CD8-positive, alpha-beta memory T cell (primary cell): Measurements from ENCODE around the gene PGBD1. TPM values are rescaled to one million over a fixed set of nuclear protein-coding genes. Genes with fewer than 3 reads are reported as not detected.

ENCODE experiments used
- CTCF ChIA-PET: fragments of 350-600 bp; sonication (Branson Sonifier 250); formaldehyde crosslinking; loops from one replicate; lab custom pipeline; 2021; ENCODE audit warnings: antibody characterized with exemption; lab: Charles Lee
- POLR2A ChIA-PET: fragments of 350-600 bp; sonication (Branson Sonifier 250); formaldehyde crosslinking; loops from one replicate; lab custom pipeline; 2021; ENCODE audit warnings: antibody characterized with exemption; lab: Charles Lee
- DNase-seq, 5 donors: peaks; one replicate each; pipeline versions ENCODE4 v3.0.0 to v3.0.0-alpha.2; 2020 to 2022; ENCODE audit warnings: mixed read lengths in 1 of 5
- H3K27ac ChIP-seq: one replicate; pipeline ENCODE4 v1.7.0; 2013; ENCODE audit warnings: low read depth, mild to moderate bottlenecking, low read length, moderate library complexity
- H3K27me3 ChIP-seq: 2 replicates; pipeline ENCODE4 v1.7.0; 2013; ENCODE audit warnings: low read length, mild to moderate bottlenecking; ENCODE audit not compliant: insufficient read depth, poor library complexity, severe bottlenecking
- H3K36me3 ChIP-seq: 2 replicates; pipeline ENCODE4 v1.7.0; 2013; ENCODE audit warnings: mild to moderate bottlenecking, low read length, moderate library complexity; ENCODE audit not compliant: insufficient read depth
- H3K4me1 ChIP-seq: 2 replicates; pipeline ENCODE4 v1.7.0; 2013; ENCODE audit warnings: mild to moderate bottlenecking, low read length, moderate library complexity; ENCODE audit not compliant: insufficient read depth
- H3K4me3 ChIP-seq: 2 replicates; pipeline ENCODE4 v1.7.0; 2013; ENCODE audit warnings: mild to moderate bottlenecking, low read length
- H3K9me3 ChIP-seq: 2 replicates; pipeline ENCODE4 v1.7.0; 2013; ENCODE audit warnings: mild to moderate bottlenecking, low read length
- H3K27ac Mint-ChIP-seq, 8 donors: one replicate each; pipeline ENCODE4 v1.8.0; 2020 to 2021; ENCODE audit warnings: mixed read lengths in 8 of 8, mild to moderate bottlenecking in 6 of 8, inconsistent platforms in 3 of 8, moderate library complexity in 3 of 8
- H3K27me3 Mint-ChIP-seq, 2 donors: one replicate each; pipeline ENCODE4 v1.8.0; 2020 to 2021; ENCODE audit warnings: mixed read lengths in 2 of 2, mild to moderate bottlenecking in 1 of 2, moderate library complexity in 1 of 2
- H3K36me3 Mint-ChIP-seq, 3 donors: one replicate each; pipeline ENCODE4 v1.8.0; 2020 to 2021; ENCODE audit warnings: mixed read lengths in 3 of 3, inconsistent platforms in 1 of 3, mild to moderate bottlenecking in 1 of 3
- H3K4me1 Mint-ChIP-seq, 3 donors: one replicate each; pipeline ENCODE4 v1.8.0; 2020 to 2021; ENCODE audit warnings: mixed read lengths in 3 of 3, inconsistent platforms in 1 of 3, mild to moderate bottlenecking in 1 of 3
- H3K4me3 Mint-ChIP-seq, 7 donors: one replicate each; pipeline ENCODE4 v1.8.0; 2020 to 2021; ENCODE audit warnings: mixed read lengths in 7 of 7, mild to moderate bottlenecking in 6 of 7, moderate library complexity in 4 of 7, inconsistent platforms in 2 of 7
- H3K9me3 Mint-ChIP-seq, 5 donors: one replicate each; pipeline ENCODE4 v1.8.0; 2020 to 2022; ENCODE audit warnings: mixed read lengths in 5 of 5, mild to moderate bottlenecking in 3 of 5, moderate library complexity in 2 of 5, inconsistent platforms in 1 of 5
- polyA plus RNA-seq: library from polyadenylated mRNA; unstranded; fragments of 300-500 nt; fragmentation: Illumina TruSeq; gene quantifications from one replicate; pipeline ENCODE4 v1.2.3, GENCODE V29; 2021
- total RNA-seq, 2 experiments: library from RNA; stranded (reverse); gene quantifications; one replicate each; pipeline ENCODE4 v1.2.3, GENCODE V29; 2021

PGBD1 gene
- total and polyA plus RNA-seq, 3 experiments from 2014 or later: 0.87 to 5.4 (median 4.6) TPM

DNA sequence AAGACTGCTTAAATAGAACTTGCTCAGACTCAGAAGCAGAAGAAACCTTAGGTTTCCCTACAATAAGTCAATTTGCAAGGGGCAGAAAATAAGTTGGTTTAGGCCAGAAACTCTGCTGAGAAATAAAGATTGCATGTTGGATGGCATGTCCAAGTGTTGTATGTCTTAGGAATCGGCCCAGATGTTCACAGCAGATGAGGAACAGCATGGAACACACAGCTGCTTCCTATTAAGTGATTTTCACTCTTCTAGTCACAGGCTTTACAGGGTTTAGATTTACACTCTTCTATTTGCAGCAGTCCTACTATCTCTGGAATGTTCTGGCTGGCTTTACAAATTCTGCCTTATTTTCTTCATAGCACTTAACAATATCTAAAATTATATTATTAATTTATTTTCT is 32.5 kb upstream of the PGBD1 start:
- H3K36me3 Mint-ChIP-seq: peaks cover 9 to 60% (median 25%) of the 10 kb centered on the region in 3 donors
- H3K27ac Mint-ChIP-seq: no peak overlapping the region
- no peaks in the 10 kb centered on the region for H3K9me3 Mint-ChIP-seq
- H3K27me3 Mint-ChIP-seq: no peaks in the 10 kb centered on the region
- peak overlapping the region in 1 of 7 donors; percentile 58 for H3K4me3 Mint-ChIP-seq
- CTCF ChIA-PET: interaction anchor here (1.0 kb wide), 1 partner anchor 18 kb away, joined by 3 read pairs; the partner anchor contains the start of gene ZSCAN26
- Histone ChIP-seq H3K9me3 (no peaks in the 10 kb centered on the region), H3K27ac (no peak overlapping the region), H3K4me1 (peaks cover 25% of the 10 kb centered on the region), H3K36me3 (peaks cover 40% of the 10 kb centered on the region), H3K27me3 (no peaks in the 10 kb centered on the region), H3K4me3 (no peak overlapping the region)
- POLR2A ChIA-PET: interaction anchor here (0.6 kb wide), 1 partner anchor 107 kb away, joined by 3 read pairs; the partner anchor contains the start of gene ZKSCAN8
- DNase-seq: no peak
- H3K4me1 Mint-ChIP-seq: peaks cover 31 to 53% (median 48%) of the 10 kb centered on the region in 3 donors

DNA sequence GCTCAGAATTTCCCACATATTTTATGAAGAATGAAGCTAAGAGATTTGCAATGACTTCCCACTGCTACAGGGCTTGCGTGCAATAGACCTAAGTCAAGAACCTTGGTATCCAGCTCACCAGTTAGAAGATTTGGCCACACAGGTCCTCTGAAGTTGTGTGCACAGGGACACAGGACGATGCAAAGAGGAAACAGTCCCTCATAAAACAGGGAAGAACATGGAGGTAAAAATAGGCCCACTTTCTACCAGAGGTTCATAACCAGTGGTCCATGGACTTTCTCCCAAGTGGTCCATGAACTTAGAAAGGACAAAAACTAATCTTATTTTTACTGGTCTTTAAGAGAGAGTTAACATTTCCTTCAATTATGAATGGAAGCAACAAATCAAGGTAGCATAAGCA is 30.6 kb upstream of the PGBD1 start:
- CTCF ChIA-PET: interaction anchor here (1.0 kb wide), 1 partner anchor 105 kb away, joined by 5 read pairs; no protein-coding TSS in a partner anchor
- peaks cover 25% of the 10 kb centered on the region for H3K4me1 ChIP-seq
- Mint-ChIP-seq H3K4me3 (peak overlapping the region; percentile 65 to 100 (median 74)), H3K27ac (peak overlapping the region in 5 of 8 donors; percentile 14 to 83 (median 63)), H3K9me3 (no peaks in the 10 kb centered on the region), H3K4me1 (peaks cover 31 to 53% (median 48%) of the 10 kb centered on the region in 3 donors), H3K27me3 (peaks cover 0 to under 1% of the 10 kb centered on the region in 2 donors), H3K36me3 (peaks cover 8 to 42% (median 14%) of the 10 kb centered on the region in 3 donors)
- no peaks in the 10 kb centered on the region for H3K27me3 ChIP-seq
- peaks cover 23% of the 10 kb centered on the region for H3K36me3 ChIP-seq
- H3K27ac ChIP-seq: no peak overlapping the region
- POLR2A ChIA-PET: no interaction called here
- no peak for DNase-seq
- no peak overlapping the region for H3K4me3 ChIP-seq
- no peaks in the 10 kb centered on the region for H3K9me3 ChIP-seq

GRCh38 chr6:28251661-28252008 is 29.7 kb upstream of the PGBD1 start:
- POLR2A ChIA-PET: interaction anchor here (1.0 to 1.5 kb wide), 5 partner anchors 15 to 126 kb away, joined by 3 to 18 read pairs (median 6); partner anchors contain the start of genes ZKSCAN8, ZSCAN26 and ZSCAN31
- Mint-ChIP-seq H3K9me3 (peaks cover 0 to 2% (median 0%) of the 10 kb centered on the region in 5 donors), H3K4me1 (peaks cover 31 to 53% (median 48%) of the 10 kb centered on the region in 3 donors), H3K27ac (peak overlapping the region; percentile 72 to 98 (median 94)), H3K4me3 (peak overlapping the region; percentile 96 to 100 (median 98)), H3K27me3 (peaks cover 0 to 4% of the 10 kb centered on the region in 2 donors), H3K36me3 (peaks cover 4 to 33% (median 10%) of the 10 kb centered on the region in 3 donors)
- Histone ChIP-seq H3K27me3 (no peaks in the 10 kb centered on the region), H3K4me1 (peaks cover 25% of the 10 kb centered on the region), H3K4me3 (peak overlapping the region; percentile 100), H3K36me3 (peaks cover 14% of the 10 kb centered on the region), H3K27ac (peak overlapping the region; percentile 65), H3K9me3 (no peaks in the 10 kb centered on the region)
- DNase-seq: peak in 3 of 5 donors; percentile 10 to 52 (median 25)
- CTCF ChIA-PET: interaction anchor here (1.0 to 2.3 kb wide), 6 partner anchors 15 to 148 kb away, joined by 3 to 11 read pairs (median 4); partner anchors contain the start of genes ZKSCAN3, ZSCAN12 and ZSCAN26

- Mint-ChIP-seq H3K27me3 (peaks cover 2 to 4% of the 10 kb centered on the region in 2 donors), H3K4me1 (peaks cover 31 to 53% (median 45%) of the 10 kb centered on the region in 3 donors), H3K36me3 (peaks cover 4 to 26% (median 7%) of the 10 kb centered on the region in 3 donors), H3K4me3 (peak within 1 kb of the TSS; percentile 96 to 100 (median 98)), H3K9me3 (peaks cover 0 to 2% (median 0%) of the 10 kb centered on the region in 5 donors), H3K27ac (peak within 1 kb of the TSS; percentile 72 to 98 (median 94))
- Histone ChIP-seq H3K4me1 (peaks cover 25% of the 10 kb centered on the region), H3K9me3 (no peaks in the 10 kb centered on the region), H3K27ac (peak within 1 kb of the TSS; percentile 65), H3K36me3 (peaks cover 7% of the 10 kb centered on the region), H3K27me3 (no peaks in the 10 kb centered on the region), H3K4me3 (peak within 1 kb of the TSS; percentile 100)
- ChIA-PET CTCF (interaction anchor here (0.8 to 2.3 kb wide), 8 partner anchors 11 to 148 kb away, joined by 3 to 11 read pairs (median 4); partner anchors contain the start of genes ZKSCAN3, ZSCAN12 and ZSCAN26), POLR2A (interaction anchor here (0.6 to 1.5 kb wide), 7 partner anchors 14 to 148 kb away, joined by 3 to 18 read pairs (median 6); partner anchors contain the start of genes ZKSCAN8, ZSCAN26 and ZSCAN31)
- DNase-seq: peak; percentile 59 to 81 (median 78)
Measured at GRCh38 chr6:28252009-28252975, 29.1 kb upstream of the PGBD1 start, which contains the start of gene ZKSCAN4. Gene ZKSCAN4 (minus strand): TSS chr6:28252269. CDS start chr6:28251980, 289 bp downstream.

DNA sequence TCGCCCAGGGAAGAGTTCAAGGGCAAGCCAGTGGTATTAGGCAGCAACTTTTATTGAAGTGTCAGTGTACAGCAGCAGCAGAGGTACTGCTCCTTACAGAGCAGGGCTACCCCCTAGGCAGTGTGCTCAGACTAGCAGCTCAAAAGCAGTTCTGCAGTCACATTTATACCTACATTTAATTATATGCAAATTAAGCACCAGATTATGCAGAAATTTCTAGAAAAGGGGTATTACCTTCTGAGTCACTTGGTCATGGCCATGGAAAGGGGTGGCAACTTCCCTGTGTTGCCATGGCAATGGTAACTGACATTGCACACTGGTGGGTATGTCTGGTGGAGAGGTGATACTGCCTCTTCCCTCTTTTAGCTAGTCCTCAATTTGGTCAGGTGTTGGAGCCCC is 27.3 kb upstream of the PGBD1 start:
- CTCF ChIA-PET: interaction anchor here (1.1 to 2.3 kb wide), 2 partner anchors 13 to 103 kb away, joined by 3 to 11 read pairs; partner anchors contain the start of gene ZSCAN26
- H3K27me3 ChIP-seq: no peaks in the 10 kb centered on the region
- peaks cover 30% of the 10 kb centered on the region for H3K4me1 ChIP-seq
- no peaks in the 10 kb centered on the region for H3K36me3 ChIP-seq
- peaks cover 30 to 44% (median 31%) of the 10 kb centered on the region in 3 donors for H3K4me1 Mint-ChIP-seq
- H3K27ac ChIP-seq: no peak overlapping the region
- POLR2A ChIA-PET: interaction anchor here (0.6 to 0.7 kb wide), 2 partner anchors 12 to 13 kb away, joined by 3 read pairs; partner anchors contain the start of gene ZSCAN26
- H3K4me3 ChIP-seq: no peak overlapping the region
- H3K27ac Mint-ChIP-seq: no peak overlapping the region
- H3K4me3 Mint-ChIP-seq: peak overlapping the region in 1 of 7 donors; percentile 34
- peaks cover 0 to 3% (median 0%) of the 10 kb centered on the region in 5 donors for H3K9me3 Mint-ChIP-seq
- H3K9me3 ChIP-seq: no peaks in the 10 kb centered on the region
- H3K27me3 Mint-ChIP-seq: peaks cover 4 to 15% of the 10 kb centered on the region in 2 donors
- H3K36me3 Mint-ChIP-seq: peaks cover 4 to 10% (median 8%) of the 10 kb centered on the region in 3 donors
- no peak for DNase-seq

DNA sequence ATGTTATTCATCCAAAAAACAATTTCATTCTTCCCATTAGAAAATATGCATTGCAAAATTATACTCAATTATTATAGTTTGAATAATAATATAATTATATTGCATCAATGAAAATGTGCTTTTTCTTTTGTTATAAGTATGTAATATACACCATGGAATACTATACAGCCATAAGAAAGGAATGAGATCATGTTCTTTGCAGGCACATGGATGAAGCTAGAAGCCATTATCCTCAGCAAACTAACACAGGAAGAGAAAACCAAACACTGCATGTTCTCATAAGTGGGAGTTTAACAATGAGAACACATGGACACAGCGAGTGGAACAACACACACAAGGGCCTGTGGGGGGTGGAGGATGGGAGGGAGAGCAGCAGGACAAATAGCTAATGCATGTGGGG is 24.3 kb upstream of the PGBD1 start:
- H3K36me3 Mint-ChIP-seq: peaks cover under 1 to 8% (median 4%) of the 10 kb centered on the region in 3 donors
- H3K4me3 Mint-ChIP-seq: no peak overlapping the region
- no peaks in the 10 kb centered on the region for H3K27me3 ChIP-seq
- H3K4me1 Mint-ChIP-seq: peaks cover 10 to 15% (median 14%) of the 10 kb centered on the region in 3 donors
- POLR2A ChIA-PET: interaction anchor here (1.5 kb wide), 1 partner anchor 10 kb away, joined by 3 read pairs; the partner anchor contains the start of gene ZSCAN26
- no peak overlapping the region for H3K27ac Mint-ChIP-seq
- H3K27me3 Mint-ChIP-seq: peaks cover 4 to 23% of the 10 kb centered on the region in 2 donors
- peaks cover 14% of the 10 kb centered on the region for H3K4me1 ChIP-seq
- CTCF ChIA-PET: no interaction called here
- no peaks in the 10 kb centered on the region for H3K36me3 ChIP-seq
- no peak for DNase-seq
- no peak overlapping the region for H3K27ac ChIP-seq
- no peaks in the 10 kb centered on the region for H3K9me3 ChIP-seq
- H3K4me3 ChIP-seq: no peak overlapping the region
- H3K9me3 Mint-ChIP-seq: peaks cover 0 to 3% (median 2%) of the 10 kb centered on the region in 5 donors
